K562 (cell line): ENCODE results near the gene SPRING1. TPM values are rescaled to one million over a fixed set of nuclear protein-coding genes. Genes with fewer than 3 reads are reported as not detected.

Experiments
- ARNT ChIP-seq, 2 experiments: fragments of 450-650 bp; IDR thresholded peaks; 2 replicates each; pipeline ENCODE4 v1.6.1; 2016; ENCODE audit warnings: mild to moderate bottlenecking in 1 of 2
- FUS ChIP-seq: fragments of 200-400 bp; formaldehyde crosslinking; optimal IDR thresholded peaks from 2 replicates; pipeline ENCODE3; 2017; ENCODE audit warnings: low read depth, low read length
- MBD1 ChIP-seq: fragments of 250-450 bp; sonication (Bioruptor Pico); IDR thresholded peaks from 2 replicates; pipeline ENCODE4 v1.8.0; 2022; ENCODE audit warnings: inconsistent platforms
- POLR2AphosphoS2 ChIP-seq: IDR thresholded peaks from 2 replicates; pipeline ENCODE4 v1.6.1; 2012; ENCODE audit warnings: low read length, improper control_type of control experiment
- RBM15 ChIP-seq: fragments of 200-400 bp; formaldehyde crosslinking; IDR thresholded peaks from 2 replicates; pipeline ENCODE4 v1.6.1; 2018; ENCODE audit warnings: mild to moderate bottlenecking, low read length, moderate library complexity; ENCODE audit not compliant: insufficient read depth
- RFX1 ChIP-seq: fragments of 450-650 bp; IDR thresholded peaks from 2 replicates; pipeline ENCODE4 v1.6.1; 2016; ENCODE audit warnings: mild to moderate bottlenecking, moderate library complexity
- ZC3H4 ChIP-seq: sonication (generic); formaldehyde crosslinking; IDR thresholded peaks from 2 replicates; pipeline ENCODE4 v1.9.0; 2021; ENCODE audit warnings: missing genetic modification reagents, borderline replicate concordance
- ZEB2 ChIP-seq: fragments of 450-650 bp; IDR thresholded peaks from 2 replicates; pipeline ENCODE4 v1.6.1; 2016
- ZNF280B ChIP-seq: fragments of 250-450 bp; sonication (Bioruptor Pico); IDR thresholded peaks from 2 replicates; pipeline ENCODE4 v1.5.1; 2021; ENCODE audit warnings: mild to moderate bottlenecking
- polyA plus RNA-seq, 8 experiments: library from polyadenylated mRNA; depleted of rRNA in 4 of 8; stranded (reverse) in 5 of 8; unstranded in 3 of 8; fragments of >200 nt; fragmentation: Nextera tagmentation in 2 of 8; fragmentation: Illumina TruSeq in 1 of 8; extraction: Ambion mirVana in 2 of 8; extraction: Trizol in 1 of 8; gene quantifications; 2 replicates each; pipeline versions ENCODE4 v1.2.1 to v1.2.3, GENCODE V29; 2011 to 2014; ENCODE audit warnings: inconsistent platforms in 1 of 8, missing spikeins in 1 of 8
- total RNA-seq, 7 experiments: library from RNA; depleted of rRNA in 6 of 7; stranded (reverse); fragments of >200 nt in 6 of 7; fragmentation: Illumina TruSeq in 2 of 7; extraction: Trizol in 2 of 7; gene quantifications; 2 replicates each; pipeline versions ENCODE4 v1.2.1 to v1.2.3, GENCODE V29; 2011 to 2021; ENCODE audit warnings: low replicate concordance in 1 of 7
- TF ChIP-seq, protein P1 (sequence below), 2 experiments: fragments of 450-650 bp; IDR thresholded peaks; 2 replicates each; pipeline ENCODE4 v1.6.1; 2018; ENCODE audit warnings: mild to moderate bottlenecking in 2 of 2, low read depth in 1 of 2; ENCODE audit not compliant: partially characterized antibody in 2 of 2
- TF ChIP-seq, protein P2 (sequence below): fragments of 250-450 bp; sonication (Bioruptor Pico); IDR thresholded peaks from 2 replicates; pipeline ENCODE4 v1.4.0; 2020
- TF ChIP-seq, protein P3 (sequence below): sonication (generic); IDR thresholded peaks from 2 replicates; pipeline ENCODE4 v1.6.1; 2016

Gene SPRING1
- total and polyA plus RNA-seq, 9 of the 15 experiments (the other 6 are each of a cell fraction or from before 2014, with no cell fraction given) = 1.1 to 20.0 (median 8.0) TPM

- TF ChIP-seq, protein P1, sequence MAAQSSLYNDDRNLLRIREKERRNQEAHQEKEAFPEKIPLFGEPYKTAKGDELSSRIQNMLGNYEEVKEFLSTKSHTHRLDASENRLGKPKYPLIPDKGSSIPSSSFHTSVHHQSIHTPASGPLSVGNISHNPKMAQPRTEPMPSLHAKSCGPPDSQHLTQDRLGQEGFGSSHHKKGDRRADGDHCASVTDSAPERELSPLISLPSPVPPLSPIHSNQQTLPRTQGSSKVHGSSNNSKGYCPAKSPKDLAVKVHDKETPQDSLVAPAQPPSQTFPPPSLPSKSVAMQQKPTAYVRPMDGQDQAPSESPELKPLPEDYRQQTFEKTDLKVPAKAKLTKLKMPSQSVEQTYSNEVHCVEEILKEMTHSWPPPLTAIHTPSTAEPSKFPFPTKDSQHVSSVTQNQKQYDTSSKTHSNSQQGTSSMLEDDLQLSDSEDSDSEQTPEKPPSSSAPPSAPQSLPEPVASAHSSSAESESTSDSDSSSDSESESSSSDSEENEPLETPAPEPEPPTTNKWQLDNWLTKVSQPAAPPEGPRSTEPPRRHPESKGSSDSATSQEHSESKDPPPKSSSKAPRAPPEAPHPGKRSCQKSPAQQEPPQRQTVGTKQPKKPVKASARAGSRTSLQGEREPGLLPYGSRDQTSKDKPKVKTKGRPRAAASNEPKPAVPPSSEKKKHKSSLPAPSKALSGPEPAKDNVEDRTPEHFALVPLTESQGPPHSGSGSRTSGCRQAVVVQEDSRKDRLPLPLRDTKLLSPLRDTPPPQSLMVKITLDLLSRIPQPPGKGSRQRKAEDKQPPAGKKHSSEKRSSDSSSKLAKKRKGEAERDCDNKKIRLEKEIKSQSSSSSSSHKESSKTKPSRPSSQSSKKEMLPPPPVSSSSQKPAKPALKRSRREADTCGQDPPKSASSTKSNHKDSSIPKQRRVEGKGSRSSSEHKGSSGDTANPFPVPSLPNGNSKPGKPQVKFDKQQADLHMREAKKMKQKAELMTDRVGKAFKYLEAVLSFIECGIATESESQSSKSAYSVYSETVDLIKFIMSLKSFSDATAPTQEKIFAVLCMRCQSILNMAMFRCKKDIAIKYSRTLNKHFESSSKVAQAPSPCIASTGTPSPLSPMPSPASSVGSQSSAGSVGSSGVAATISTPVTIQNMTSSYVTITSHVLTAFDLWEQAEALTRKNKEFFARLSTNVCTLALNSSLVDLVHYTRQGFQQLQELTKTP (IDR thresholded peaks at IDR 0.05; ENCODE audit: low read depth in 1 of 2, partially characterized antibody in 2 of 2) = no peak
- TF ChIP-seq POLR2AphosphoS2 (no peak), ZEB2 (peak; percentile 62), RBM15 (no peak), ARNT (IDR thresholded peaks at IDR 0.05) (0 out of 4 replicates have a peak, but pooled peaks have one; percentile 21 to 24), RFX1 (peak; percentile 78), MBD1 (no peak), ZC3H4 (CRISPR knock-in tag) (no peak), FUS (no peak), ZNF280B (no peak)
- TF ChIP-seq, protein P2, sequence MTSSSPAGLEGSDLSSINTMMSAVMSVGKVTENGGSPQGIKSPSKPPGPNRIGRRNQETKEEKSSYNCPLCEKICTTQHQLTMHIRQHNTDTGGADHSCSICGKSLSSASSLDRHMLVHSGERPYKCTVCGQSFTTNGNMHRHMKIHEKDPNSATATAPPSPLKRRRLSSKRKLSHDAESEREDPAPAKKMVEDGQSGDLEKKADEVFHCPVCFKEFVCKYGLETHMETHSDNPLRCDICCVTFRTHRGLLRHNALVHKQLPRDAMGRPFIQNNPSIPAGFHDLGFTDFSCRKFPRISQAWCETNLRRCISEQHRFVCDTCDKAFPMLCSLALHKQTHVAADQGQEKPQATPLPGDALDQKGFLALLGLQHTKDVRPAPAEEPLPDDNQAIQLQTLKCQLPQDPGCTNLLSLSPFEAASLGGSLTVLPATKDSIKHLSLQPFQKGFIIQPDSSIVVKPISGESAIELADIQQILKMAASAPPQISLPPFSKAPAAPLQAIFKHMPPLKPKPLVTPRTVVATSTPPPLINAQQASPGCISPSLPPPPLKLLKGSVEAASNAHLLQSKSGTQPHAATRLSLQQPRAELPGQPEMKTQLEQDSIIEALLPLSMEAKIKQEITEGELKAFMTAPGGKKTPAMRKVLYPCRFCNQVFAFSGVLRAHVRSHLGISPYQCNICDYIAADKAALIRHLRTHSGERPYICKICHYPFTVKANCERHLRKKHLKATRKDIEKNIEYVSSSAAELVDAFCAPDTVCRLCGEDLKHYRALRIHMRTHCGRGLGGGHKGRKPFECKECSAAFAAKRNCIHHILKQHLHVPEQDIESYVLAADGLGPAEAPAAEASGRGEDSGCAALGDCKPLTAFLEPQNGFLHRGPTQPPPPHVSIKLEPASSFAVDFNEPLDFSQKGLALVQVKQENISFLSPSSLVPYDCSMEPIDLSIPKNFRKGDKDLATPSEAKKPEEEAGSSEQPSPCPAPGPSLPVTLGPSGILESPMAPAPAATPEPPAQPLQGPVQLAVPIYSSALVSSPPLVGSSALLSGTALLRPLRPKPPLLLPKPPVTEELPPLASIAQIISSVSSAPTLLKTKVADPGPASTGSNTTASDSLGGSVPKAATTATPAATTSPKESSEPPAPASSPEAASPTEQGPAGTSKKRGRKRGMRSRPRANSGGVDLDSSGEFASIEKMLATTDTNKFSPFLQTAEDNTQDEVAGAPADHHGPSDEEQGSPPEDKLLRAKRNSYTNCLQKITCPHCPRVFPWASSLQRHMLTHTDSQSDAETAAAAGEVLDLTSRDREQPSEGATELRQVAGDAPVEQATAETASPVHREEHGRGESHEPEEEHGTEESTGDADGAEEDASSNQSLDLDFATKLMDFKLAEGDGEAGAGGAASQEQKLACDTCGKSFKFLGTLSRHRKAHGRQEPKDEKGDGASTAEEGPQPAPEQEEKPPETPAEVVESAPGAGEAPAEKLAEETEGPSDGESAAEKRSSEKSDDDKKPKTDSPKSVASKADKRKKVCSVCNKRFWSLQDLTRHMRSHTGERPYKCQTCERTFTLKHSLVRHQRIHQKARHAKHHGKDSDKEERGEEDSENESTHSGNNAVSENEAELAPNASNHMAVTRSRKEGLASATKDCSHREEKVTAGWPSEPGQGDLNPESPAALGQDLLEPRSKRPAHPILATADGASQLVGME (CRISPR knock-in tag) = no peak
- TF ChIP-seq, protein P3, sequence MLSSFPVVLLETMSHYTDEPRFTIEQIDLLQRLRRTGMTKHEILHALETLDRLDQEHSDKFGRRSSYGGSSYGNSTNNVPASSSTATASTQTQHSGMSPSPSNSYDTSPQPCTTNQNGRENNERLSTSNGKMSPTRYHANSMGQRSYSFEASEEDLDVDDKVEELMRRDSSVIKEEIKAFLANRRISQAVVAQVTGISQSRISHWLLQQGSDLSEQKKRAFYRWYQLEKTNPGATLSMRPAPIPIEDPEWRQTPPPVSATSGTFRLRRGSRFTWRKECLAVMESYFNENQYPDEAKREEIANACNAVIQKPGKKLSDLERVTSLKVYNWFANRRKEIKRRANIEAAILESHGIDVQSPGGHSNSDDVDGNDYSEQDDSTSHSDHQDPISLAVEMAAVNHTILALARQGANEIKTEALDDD = no peak
These were observed at the start of gene SPRING1, which contains the start of gene RNFT2 (continued) for GRCh38 chr12:116737774-116738657.
